ENCODE measurements around the gene KRTAP10-4.
"Not testable (repeated sequence)": the region's sequence is repeated elsewhere in the genome, so short reads cannot be mapped to it uniquely, and the experiment has no call there.

Gene KRTAP10-4

GRCh38 chr21:44600118-44600978 is 26.8 kb downstream of the KRTAP10-4 start, which contains the start of gene KRTAP10-7:
TSS of gene KRTAP10-7 (plus strand) at chr21:44600597. CDS start at chr21:44600622, 25 bp downstream.
- not testable (repeated sequence) for DNase-seq

- DNase-seq, result not testable (repeated sequence)
These were observed 27.6 kb downstream of the KRTAP10-4 start for GRCh38 chr21:44601091-44601490.

- DNase-seq, result no peak
These were observed 28.3 kb downstream of the KRTAP10-4 start for GRCh38 chr21:44601596-44602462.

DNA sequence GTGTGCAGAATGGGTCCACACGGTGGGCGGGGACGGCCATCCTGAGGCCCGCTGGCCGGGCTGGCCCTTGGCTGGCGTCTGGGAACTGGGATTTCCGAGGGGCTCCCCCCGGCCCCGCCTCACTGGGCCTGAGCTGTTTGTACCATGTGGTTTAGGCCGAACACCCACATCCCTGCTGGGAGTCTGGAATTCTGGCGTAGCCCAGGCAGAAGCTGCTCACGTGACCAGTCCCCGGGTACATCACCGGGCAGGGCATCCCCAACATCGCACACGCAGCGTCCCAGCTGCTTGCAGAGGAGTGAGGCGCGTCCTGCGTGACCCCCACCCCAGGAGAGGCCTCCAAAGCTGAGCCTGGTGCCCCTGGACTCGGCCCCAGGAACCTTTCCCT is 28.9 kb downstream of the KRTAP10-4 start:
- no peak for DNase-seq

GRCh38 chr21:44603109-44603875 is 29.8 kb downstream of the KRTAP10-4 start:
- DNase-seq, result no peak

- no peak for DNase-seq
These were observed 30.4 kb downstream of the KRTAP10-4 start for GRCh38 chr21:44603911-44604310.

GRCh38 chr21:44606495-44606894 is 33.0 kb downstream of the KRTAP10-4 start:
- no peak for DNase-seq

DNA sequence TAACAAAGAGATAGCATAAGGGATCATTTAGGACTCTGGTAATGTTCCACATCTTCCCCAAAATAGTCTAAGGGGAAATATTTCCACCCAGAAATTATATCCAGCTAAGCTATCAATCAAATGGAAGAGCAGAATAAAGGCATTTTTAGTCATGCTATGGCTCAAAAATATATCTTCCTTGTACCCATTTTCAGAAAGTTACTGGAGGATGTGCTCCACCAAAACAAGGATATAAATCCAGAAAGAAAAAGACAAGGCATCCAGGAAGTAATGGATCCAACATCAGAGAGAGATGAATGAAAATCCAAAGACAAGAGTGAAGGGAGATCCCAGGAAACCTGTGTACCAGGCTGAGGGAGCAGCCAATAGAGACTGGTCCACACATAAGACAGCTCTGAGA is 35.7 kb downstream of the KRTAP10-4 start:
- no peak for DNase-seq

DNA sequence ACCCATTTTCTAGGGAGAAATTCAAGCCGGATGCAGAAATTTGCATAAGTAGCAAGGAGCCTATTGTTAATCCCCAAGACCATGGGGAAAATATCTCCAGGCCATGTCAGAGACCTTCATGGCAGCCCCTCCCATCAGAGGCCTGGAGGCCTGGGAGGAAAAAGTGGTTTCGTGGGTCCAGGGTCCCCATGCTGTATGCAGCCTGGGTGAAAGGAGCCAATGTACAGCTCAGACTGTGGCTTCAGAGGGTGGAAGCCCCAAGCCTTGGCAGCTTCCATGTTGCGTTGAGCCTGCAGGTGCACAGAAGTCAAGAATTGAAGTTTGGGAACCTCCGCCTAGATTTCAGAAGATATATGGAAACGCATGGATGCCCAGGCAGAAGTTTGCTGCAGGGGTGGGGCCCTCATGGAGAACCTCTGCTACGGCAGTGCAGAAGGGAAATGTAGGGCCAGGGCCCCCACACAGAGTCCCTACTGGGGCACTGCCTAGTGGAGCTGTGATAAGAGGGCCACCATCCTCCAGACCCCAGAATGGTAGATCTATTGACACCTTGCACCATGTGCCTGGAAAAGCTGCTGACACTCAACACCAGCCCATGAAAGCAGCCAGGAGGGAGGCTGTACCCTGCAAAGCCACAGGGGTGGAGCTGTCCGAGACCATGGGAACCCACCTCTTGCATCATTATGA is 36.8 kb downstream of the KRTAP10-4 start:
- not testable (repeated sequence) for DNase-seq

DNA sequence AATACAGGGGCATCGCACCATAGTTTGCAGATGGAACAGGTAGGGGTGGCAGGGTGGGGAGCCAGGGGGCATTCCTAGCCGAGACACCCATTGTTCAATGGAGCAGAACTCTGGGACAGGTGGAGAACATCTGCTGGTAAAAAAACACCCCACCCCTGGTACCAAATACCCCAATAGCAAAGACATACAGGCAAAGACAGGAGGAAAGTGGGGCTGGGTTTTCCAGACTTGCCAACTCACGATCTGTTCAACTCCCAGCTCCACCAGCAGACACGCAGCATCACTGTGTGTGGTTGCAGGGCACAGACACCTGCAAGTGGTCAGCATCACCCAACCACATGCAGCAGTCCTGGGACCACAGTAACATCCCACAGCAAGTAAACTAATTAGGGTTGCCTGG is 38.0 kb downstream of the KRTAP10-4 start:
- DNase-seq, result no peak

GRCh38 chr21:44612029-44612486 is 38.5 kb downstream of the KRTAP10-4 start, which contains the start of gene KRTAP10-8:
TSS of gene KRTAP10-8 (plus strand) at chr21:44612079. CDS start at chr21:44612101, 22 bp downstream.
- DNase-seq, result no peak

DNA sequence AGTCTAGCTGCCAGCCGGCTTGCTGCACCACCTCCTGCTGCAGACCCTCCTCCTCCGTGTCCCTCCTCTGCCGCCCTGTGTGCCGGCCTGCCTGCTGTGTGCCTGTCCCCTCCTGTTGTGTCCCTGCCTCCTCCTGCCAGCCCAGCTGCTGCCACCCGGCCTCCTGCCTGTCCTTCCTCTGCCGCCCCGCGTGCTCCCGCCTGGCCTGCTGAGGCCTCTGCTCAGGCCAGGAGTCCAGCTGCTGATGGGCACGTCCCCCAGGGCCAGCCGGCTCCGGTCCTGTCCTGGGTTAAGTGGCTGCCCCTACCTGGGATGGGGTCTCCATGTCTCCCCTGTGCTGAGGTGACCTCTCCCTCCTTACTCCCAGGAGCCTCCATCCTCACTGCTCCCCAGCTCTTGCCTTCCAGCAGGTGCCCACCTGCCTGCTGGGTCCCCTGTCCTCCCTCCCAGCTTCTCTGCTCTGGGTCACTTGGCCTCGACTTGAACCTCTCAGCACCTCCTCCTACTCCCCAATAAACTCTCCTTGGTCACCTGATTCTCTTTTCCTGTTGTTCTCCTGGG is 39.2 kb downstream of the KRTAP10-4 start:
- no peak for DNase-seq

DNA sequence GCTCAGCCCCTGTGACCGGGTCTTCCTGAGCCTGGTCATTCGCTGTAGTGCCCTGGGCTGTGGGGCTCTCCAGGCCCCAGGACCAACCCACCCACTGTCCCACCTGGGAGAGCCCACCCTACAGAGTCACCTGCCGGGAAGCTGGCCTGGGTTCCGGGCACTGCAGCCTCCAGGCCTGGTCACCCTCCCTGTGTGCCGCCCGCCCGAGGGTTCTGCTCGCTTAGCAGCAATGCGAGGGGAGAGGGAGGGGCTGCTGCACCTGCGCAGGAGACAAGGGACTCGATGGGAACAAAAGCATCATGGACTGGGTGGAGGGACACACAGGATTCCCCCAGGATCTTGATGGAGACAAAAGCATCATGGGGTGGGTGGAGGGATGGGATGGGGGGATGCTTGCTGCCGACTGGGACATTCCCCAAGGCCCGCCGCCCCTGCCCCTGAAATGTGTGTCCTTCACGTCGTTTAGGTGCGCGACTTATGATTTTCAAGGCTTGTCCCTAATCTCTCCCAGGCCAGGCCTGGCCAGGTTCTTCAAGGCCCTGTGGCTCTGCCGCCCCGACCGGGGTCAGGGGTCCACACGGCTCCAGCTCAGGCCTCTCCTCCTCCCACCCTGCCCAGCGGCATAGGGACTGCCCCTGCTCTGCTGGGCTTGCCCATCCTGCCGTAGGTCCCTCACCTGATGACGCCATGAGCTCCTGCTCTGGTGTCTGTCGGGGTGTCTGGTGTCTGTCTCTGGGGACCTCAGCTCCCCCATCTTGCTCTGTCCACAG is 40.0 kb downstream of the KRTAP10-4 start:
- no peak for DNase-seq

DNA sequence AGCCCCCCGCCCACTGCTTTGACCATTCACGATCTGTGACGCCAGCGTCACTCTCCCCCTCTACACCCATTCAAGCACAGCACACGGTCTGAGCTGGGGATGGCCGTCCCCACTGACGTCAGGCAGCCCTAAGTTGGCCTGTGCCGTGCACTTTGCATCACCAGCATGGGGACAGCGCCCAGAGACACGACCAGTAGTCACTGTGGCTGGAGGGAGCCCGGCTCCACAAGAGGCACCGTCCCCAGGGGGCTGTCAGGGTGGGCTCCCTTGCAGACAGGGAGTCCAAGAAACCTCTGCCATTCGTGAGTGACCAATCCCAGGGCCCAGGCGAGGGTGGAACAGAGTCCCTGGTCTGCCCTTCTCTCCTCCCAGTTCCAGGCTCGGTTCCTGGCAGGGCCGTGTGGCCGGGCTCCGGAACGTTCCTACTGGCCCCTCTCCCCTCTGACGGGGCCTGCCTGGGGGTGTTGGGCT is 40.7 kb downstream of the KRTAP10-4 start:
- DNase-seq, result no peak

GRCh38 chr21:44614961-44615391 is 41.4 kb downstream of the KRTAP10-4 start:
- DNase-seq, result no peak

- DNase-seq, result no peak
These were observed 41.9 kb downstream of the KRTAP10-4 start for GRCh38 chr21:44615466-44615865.

GRCh38 chr21:44615911-44616590 is 42.5 kb downstream of the KRTAP10-4 start:
- no peak for DNase-seq

GRCh38 chr21:44616591-44616926 is 43.0 kb downstream of the KRTAP10-4 start:
- no peak for DNase-seq

GRCh38 chr21:44617071-44617501 is 43.6 kb downstream of the KRTAP10-4 start:
- no peak for DNase-seq

DNA sequence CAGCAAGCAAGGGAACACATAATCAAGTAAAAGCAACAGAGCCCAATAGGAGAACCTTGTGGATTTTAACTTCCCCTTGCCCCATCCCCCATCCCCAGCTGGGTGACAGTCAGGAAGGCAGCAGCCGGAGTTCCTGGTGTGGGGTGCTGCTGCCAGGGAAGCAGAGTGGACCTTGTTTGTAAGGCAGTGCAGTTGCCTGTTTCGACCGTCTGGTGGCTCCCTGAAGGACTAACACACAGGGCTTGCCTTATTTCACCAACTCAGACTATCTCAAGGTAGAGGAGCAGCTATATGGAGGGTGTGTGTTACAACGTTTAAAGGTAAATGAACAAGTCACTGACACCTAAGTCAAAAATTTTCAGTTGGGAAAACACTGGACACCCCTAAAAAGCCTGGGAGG is 45.0 kb downstream of the KRTAP10-4 start:
- DNase-seq, result no peak

Measured in SHP77 treated with DMSO at 0.1 percent for 48 hours (cell line).